HepG2 (cell line): Measurements from ENCODE around the gene PIGR. TPM values are rescaled to one million over a fixed set of nuclear protein-coding genes. Genes with fewer than 3 reads are reported as not detected.
A peak's percentile ranks its signal among the peaks of the same experiment; 100 is the strongest.

Experiments used
- ATF1 ChIP-seq: IDR thresholded peaks from 2 replicates; pipeline ENCODE4 v1.6.1; 2016; ENCODE audit warnings: mild to moderate bottlenecking, control low read depth
- CSRNP1 ChIP-seq: sonication (generic); formaldehyde crosslinking; IDR thresholded peaks from 2 replicates; pipeline ENCODE4 v1.8.1; 2023; ENCODE audit warnings: mild to moderate bottlenecking, missing genetic modification reagents
- CTCF ChIP-seq: sonication (generic); formaldehyde crosslinking; IDR thresholded peaks from 2 replicates; pipeline ENCODE4 v1.5.0; 2020; ENCODE audit warnings: mild to moderate bottlenecking, missing genetic modification reagents, moderate library complexity
- HNRNPH1 ChIP-seq: fragments of 200-400 bp; formaldehyde crosslinking; optimal IDR thresholded peaks from 2 replicates; pipeline ENCODE3; 2017; ENCODE audit warnings: mild to moderate bottlenecking, low read depth, low read length
- MTF2 ChIP-seq: sonication (generic); formaldehyde crosslinking; IDR thresholded peaks from 2 replicates; pipeline ENCODE4 v1.5.0; 2020; ENCODE audit warnings: missing genetic modification reagents, borderline replicate concordance
- PCBP2 ChIP-seq: fragments of 200-400 bp; formaldehyde crosslinking; optimal IDR thresholded peaks from 2 replicates; pipeline ENCODE3; 2018; ENCODE audit warnings: low read length, low read depth; ENCODE audit not compliant: poor library complexity, severe bottlenecking
- STAG1 ChIP-seq: sonication (generic); formaldehyde crosslinking; IDR thresholded peaks from 2 replicates; pipeline ENCODE4 v1.4.0; 2020; ENCODE audit warnings: missing genetic modification reagents
- ZBTB46 ChIP-seq: sonication (generic); formaldehyde crosslinking; IDR thresholded peaks from 2 replicates; pipeline ENCODE4 v1.4.0; 2020; ENCODE audit warnings: mild to moderate bottlenecking, missing genetic modification reagents, borderline replicate concordance
- ZHX2 ChIP-seq, 2 experiments: sonication (generic) in 1 of 2; formaldehyde crosslinking in 1 of 2; IDR thresholded peaks; 2 replicates each; pipeline versions ENCODE4 v1.6.1 to v1.9.0; 2014 to 2022; ENCODE audit warnings: antibody characterized with exemption in 1 of 2, borderline replicate concordance in 1 of 2, inconsistent platforms in 1 of 2, low read depth in 1 of 2, missing genetic modification reagents in 1 of 2
- ZNF10 ChIP-seq: sonication (generic); formaldehyde crosslinking; IDR thresholded peaks from 2 replicates; pipeline ENCODE4 v1.4.0; 2020; ENCODE audit warnings: mild to moderate bottlenecking, low read depth, missing genetic modification reagents, borderline replicate concordance
- ZNF441 ChIP-seq: sonication (generic); formaldehyde crosslinking; IDR thresholded peaks from 2 replicates; pipeline ENCODE4 v1.7.0; 2021; ENCODE audit warnings: missing genetic modification reagents, borderline replicate concordance
- polyA plus RNA-seq, 8 experiments: library from polyadenylated mRNA; depleted of rRNA in 3 of 8; stranded (reverse) in 7 of 8; unstranded in 1 of 8; fragments of >200 nt; fragmentation: Illumina TruSeq in 4 of 8; extraction: Trizol in 4 of 8; gene quantifications; 2 replicates each; pipeline versions ENCODE4 v1.2.1 to v1.2.3, GENCODE V29; 2011 to 2016; ENCODE audit warnings: low read depth in 4 of 8, missing spikeins in 1 of 8, mixed read lengths in 1 of 8; ENCODE audit not compliant: insufficient read depth in 1 of 8
- total RNA-seq, 5 experiments: library from RNA; depleted of rRNA; stranded (reverse); fragments of >200 nt; fragmentation: Illumina TruSeq; extraction: Trizol; gene quantifications; 2 replicates each; pipeline ENCODE4 v1.2.3, GENCODE V29; 2016; ENCODE audit warnings: low read depth in 1 of 5

The PIGR gene
- total and polyA plus RNA-seq, 2 of the 13 experiments (the other 11 are each of a cell fraction or from before 2014, with no cell fraction given): not detected

GRCh38 chr1:206912445-206913095 lies 33.7 kb downstream of the PIGR start (continued):
- TF ChIP-seq ZHX2 (IDR thresholded peaks at IDR 0.05; ENCODE audit: low read depth): no peak
- TF ChIP-seq ZHX2 (CRISPR knock-in tag; IDR thresholded peaks at IDR 0.05; ENCODE audit: borderline replicate concordance): no peak
- no peak for TF ChIP-seq HNRNPH1
- peak; percentile 76 for TF ChIP-seq STAG1 (CRISPR knock-in tag)
- TF ChIP-seq CTCF (CRISPR knock-in tag): peak; percentile 82
- no peak for TF ChIP-seq ATF1 (CRISPR knock-in tag)
- TF ChIP-seq MTF2: 0 out of 2 replicates have a peak, but pooled peaks have one; percentile 39
- TF ChIP-seq PCBP2: no peak
- TF ChIP-seq ZNF10 (CRISPR knock-in tag): no peak
- TF ChIP-seq ZNF441 (CRISPR knock-in tag): no peak
- no peak for TF ChIP-seq CSRNP1 (CRISPR knock-in tag)
- no peak for TF ChIP-seq ZBTB46 (CRISPR knock-in tag)
